ENCODE data around the gene SARDH.
"Not testable (repeated sequence)": the region's sequence is repeated elsewhere in the genome, so short reads cannot be mapped to it uniquely, and the experiment has no call there.

Gene SARDH

DNA sequence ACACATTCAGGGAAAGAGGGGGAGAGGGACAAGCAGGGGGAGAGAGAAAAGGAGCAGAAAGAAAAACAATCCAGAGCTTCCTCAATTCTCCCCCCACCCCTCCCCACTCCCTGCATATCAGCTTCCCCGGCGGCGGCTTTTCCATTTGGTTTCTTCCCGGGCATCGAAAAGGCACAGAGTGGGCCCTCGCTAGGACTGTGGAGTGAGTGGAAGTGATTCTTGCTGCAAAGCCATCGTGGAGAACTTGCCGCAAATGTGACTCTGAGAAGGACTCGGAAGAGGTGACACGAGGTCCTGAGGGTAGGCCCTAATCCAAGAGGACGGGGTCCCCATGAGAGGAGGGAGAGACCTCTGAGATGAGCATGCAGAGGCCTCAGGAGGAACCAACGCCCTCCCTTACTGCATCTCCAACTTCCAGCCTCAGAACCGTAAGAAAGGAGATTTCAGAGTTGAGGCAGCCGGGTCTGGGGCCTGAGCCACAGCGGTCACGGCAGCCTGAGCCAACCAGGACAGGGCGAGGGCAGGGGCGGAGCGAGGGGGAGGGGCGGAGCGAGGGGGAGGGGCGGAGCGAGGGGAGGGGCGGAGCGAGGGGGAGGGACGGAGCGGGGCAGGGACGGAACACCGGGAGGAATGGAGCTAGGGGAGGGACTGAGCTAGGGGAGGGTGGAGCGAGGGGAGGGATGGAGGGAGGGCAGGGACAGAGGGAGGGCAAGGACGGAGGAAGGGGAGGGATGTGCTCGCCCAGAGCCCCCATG is 21.2 kb upstream of the SARDH start:
- DNase-seq: no peak

DNA sequence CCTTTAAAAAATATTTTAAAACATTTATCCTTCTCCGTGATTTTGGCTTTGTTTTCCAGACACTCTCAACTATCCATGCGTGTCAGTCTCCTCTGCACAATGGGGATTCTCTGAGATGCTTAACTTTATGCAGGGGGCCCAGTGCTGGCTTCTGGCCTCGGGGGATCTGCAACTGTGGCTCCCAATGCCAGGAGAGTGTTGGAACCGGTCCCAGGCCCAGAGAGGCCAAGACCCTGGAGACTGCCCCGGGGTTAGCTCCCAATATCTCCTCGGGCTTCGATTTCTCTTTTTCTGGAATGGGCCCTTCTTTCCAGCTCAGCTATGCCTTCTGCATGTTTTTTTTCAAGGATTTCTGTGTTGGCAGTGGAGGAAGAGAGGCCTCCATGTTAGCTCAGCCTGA is 20.1 kb upstream of the SARDH start:
- DNase-seq: no peak

DNA sequence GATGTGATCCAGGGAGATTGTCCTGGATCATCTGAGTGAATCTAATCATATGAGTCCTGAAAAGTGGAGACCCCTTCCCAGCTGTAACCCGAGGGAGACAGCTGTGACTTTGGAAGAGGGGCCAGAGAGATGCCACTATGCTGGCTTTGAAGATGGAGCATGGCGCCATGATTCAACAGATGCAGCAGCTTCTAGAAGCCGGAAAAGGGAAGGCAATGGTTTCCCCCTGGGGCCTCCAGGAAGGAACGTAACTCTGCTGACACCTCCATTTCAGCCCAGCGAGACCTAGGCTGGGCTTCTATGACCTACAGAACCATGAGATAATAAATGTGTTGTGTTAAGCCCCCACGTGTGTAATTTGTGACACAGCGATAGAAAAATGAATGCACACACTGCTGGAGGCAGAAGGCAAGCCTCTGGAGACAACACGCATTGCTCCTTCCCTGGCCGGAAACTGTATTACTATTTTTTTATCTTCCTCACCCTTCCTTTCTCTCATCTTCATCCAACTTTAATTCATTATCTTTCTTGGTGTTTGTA is 16.6 kb upstream of the SARDH start:
- DNase-seq: no peak

DNA sequence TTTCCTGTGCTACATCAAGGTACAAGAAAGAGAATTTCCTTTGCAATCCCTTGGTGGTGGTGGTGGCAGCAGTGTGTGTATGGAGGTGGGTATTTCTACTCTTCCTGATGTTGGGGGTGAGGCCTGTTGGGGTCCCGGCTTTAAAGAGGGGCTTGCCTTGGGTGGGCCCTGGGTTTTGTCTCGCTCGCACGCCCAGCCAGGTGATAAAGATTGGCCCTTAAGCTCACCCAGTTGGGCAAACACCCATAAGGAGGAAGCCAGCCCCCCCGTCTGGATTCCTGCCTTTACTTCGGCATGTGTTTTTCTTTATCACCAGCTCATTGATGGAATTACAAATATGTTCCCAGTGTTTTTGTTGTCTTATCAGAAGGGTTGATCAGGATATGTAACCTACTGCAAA is 16.0 kb upstream of the SARDH start:
- DNase-seq: no peak

GRCh38 chr9:133752739-133753446 is 14.7 kb upstream of the SARDH start:
- DNase-seq: no peak

DNA sequence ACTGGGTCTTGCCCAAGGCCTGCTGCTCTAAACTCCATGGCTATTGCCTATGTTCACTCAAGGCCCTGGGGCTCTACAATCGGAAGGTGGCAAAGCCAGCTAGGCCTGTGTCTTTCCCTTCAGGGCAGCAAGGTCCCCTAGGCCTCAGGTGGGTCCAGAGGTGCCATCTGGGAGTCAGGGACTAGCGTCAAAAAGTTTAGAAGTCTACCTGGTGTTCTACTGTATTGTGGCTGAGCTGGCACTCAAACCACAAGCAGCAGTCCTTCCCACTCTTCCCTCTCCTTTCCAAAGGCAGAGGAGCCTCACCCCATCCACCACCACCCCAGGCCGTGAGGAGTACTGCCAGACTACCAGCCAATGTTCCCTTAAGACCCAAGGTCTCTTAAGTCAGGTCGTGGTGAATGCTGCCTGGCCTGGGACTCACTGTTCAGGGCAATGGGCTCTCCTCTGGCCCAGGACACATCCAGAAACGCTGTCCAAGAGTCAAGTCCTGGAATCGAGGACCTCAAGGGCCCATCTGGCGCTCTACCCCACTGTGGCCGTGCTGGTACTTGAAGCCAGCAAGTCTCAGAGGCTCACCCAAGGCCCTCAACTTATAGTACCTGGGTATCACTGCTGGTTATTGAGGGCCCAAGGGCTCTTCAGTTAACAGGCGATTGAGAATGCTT is 13.0 kb upstream of the SARDH start:
- DNase-seq: no peak

GRCh38 chr9:133747309-133747708 is 9.2 kb upstream of the SARDH start:
- DNase-seq: no peak

GRCh38 chr9:133744528-133744927 is 6.4 kb upstream of the SARDH start:
- not testable (repeated sequence) for DNase-seq

DNA sequence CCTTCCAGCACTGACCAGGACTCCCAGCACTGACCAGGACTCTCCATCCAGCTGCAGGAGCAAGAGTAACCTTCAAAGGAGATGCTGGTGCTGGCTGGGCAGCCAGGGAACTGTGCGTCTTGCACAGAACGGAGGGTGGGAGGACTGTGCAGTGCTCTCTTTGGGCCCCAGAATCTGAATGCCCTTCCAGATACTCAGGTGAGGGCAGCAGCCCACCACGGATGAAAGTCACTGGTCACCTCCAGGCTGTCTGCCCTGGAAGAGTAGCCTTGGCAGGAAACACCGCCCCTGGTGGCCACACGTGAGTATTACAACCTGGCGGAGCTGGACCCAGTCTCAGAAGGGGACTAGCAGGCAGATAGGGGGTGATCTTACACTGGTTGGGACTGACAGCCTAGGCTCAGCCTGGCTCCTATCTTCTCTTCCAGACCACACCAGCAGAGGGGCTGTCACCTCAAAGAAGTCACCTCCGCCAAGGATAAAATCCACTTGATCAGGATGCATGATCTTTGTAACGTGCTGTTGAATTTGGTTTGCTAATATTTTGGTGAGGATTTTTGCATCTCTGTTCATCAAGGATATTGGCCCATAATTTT is 4.8 kb upstream of the SARDH start:
- peak; percentile 45 for DNase-seq

GRCh38 chr9:133742251-133742650 is 4.1 kb upstream of the SARDH start:
- no peak for DNase-seq

GRCh38 chr9:133741716-133742115 is 3.6 kb upstream of the SARDH start:
- no peak for DNase-seq

GRCh38 chr9:133740911-133741310 is 2.8 kb upstream of the SARDH start:
- DNase-seq: no peak

GRCh38 chr9:133739408-133740280 is 1.5 kb upstream of the SARDH start:
- no peak for DNase-seq

GRCh38 chr9:133738640-133739225 is 581 bp upstream of the SARDH start:
- no peak for DNase-seq

DNA sequence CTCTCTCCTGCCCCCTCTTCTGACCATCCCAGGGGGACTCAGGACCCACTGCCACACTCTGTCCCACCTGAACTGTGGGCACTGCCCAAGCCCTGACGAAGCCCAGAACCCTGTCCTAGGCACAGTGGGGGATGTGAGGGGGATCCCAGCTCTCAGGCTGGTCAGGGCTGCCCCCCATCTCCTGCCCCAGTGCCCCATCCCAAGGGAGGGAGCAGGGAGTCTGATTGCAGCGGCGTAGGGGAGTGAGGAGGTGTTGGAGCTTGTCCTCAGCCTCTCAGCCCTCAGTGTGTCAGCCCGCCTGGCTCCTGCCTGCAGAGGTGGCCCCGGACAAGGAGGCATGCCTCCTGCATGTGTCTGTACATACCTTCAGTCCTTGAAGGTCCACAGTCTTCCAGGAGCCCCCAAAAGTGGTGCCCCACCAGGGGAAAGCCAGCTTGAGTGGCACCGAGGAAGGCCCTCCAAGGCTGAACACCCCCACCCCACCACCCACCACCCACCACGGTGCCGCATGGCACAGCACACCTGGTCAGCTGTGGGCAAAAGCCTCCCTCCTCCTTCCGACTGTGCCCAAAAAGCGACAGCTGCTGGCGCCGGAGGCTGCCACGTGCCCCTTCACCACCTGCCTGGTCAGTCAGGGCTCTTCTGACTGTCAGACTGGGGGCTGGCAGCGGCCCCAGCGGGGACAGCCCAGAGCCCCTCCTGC is 930 bp downstream of the SARDH start:
- DNase-seq: peak; percentile 38

- no peak for DNase-seq
Measured at GRCh38 chr9:133735931-133736330, 2.2 kb downstream of the SARDH start.

DNA sequence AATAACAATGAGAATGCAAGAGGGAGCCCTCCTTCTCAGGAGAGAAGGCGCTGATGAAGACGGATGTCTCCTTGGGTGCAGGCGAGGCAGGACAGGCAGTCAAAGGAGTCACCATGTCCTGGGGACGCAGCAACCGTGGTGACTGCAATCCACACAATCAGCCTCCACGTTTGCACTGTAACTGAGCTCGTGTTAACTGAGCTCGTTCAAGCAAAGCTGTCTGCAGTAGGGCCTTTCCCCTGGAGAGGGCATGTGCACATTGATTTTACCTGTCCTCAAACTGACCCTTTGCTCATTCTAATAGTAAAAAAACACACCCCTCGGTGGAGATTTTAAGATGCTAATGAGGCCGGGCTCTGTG is 2.8 kb downstream of the SARDH start:
- DNase-seq: no peak

DNA sequence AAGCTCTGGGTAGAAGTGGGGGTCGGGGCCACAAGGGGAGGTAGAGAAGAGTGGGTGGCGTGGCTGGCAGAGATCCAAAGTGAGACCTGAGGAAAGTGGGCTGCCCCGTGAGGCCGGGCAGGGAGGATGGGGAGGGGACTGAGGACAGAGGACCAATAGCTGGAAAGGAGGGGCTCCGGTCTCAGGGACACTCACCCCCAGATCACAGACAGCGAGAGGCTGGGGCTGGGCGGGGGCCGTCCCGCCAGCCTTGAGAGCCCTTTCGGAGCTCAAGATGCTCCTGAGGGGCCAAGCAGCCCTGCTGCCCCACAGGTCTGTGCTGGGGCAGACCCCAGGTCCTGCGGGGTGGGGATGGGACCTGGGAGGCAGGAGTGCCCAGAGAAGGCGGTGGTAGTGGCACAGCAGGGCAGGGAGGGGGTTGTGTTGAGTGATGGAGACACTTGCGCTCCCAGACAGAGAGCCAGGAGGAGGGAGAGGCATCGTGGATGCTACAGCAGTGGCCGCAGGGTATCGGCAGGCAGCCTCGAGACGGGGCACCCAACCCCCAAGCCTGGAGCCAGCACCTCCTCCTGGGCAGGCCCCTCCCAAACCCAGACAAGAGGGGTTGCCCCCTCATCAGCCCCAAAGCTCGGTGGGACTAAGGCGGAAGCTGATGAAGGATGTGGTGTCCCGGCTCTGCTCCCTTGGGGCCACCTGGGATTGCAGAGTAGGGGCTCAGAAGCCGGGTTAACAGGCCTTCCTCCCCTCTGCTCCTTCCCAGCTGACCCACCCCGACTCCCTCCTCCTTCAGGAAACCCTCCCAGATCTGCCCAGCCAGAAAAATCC is 3.4 kb downstream of the SARDH start:
- no peak for DNase-seq

DNA sequence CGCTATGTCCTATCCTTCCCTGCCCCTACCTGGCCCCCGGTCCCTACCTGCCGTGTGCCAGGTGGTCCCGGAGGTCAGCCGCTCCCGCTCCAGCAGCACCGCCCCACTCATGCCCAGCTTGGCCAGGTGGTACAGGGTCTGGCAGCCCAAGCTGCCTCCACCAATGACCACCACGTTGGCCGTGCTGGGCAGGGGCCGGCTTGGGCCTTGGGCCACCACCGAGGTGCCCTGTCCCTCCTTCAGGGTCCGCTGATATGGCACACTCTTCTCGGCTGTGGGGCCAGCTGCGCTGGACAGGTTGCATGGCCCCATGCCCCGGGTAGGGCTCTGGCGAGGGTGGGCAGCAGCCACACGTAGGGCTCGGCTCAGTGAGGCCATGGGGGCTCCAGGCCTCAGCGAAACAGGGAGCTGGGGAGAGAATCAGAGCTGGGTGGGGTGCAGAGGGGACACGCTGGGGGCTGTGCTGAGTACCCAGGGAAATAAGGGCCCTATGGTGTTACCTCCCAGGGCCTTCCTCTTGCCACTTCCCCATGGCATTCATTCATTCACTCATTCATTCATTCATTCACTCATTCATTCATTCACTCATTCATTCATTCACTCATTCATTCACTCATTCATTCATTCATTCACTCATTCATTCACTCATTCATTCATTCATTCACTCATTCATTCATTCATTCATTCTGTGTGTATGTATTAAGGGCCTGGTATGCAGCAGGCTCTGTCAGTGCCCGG is 4.2 kb downstream of the SARDH start:
- no peak for DNase-seq

DNA sequence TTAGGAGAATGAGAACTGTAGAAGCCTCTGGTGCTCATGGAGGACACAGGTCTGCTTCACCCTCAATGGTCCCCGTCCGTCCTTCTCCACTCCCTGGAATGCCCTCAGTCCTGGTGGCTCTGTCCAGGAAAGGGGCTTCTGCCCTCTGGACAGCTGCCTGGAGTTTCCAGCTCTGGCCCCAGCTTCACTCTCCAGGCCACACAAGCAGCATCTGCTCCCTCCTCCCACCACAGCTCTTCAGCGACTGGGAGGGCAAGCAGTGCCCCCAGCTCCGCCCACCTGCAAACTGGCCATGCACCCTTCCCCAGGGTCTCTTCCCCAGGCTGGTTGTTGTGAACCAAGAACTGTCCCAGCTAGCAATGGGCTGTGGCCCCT is 4.7 kb downstream of the SARDH start:
- no peak for DNase-seq

All from NCI-H510A (cell line).